GM19099 (cell line): Measurements from ENCODE around the gene PLEKHM1.

Experiments used
- POLR2A ChIP-seq: IDR thresholded peaks from 3 replicates; pipeline ENCODE4 v1.6.1; 2011; ENCODE audit warnings: low read depth; ENCODE audit not compliant: insufficient read length; ENCODE audit errors: extremely low read depth

Gene PLEKHM1

GRCh38 chr17:45396496-45397205 is 93.9 kb downstream of the PLEKHM1 start:
- no peak for TF ChIP-seq POLR2A

- no peak for TF ChIP-seq POLR2A
Observed at GRCh38 chr17:45395569-45396415, 94.7 kb downstream of the PLEKHM1 start.

GRCh38 chr17:45394913-45395568 is 95.5 kb downstream of the PLEKHM1 start:
- no peak for TF ChIP-seq POLR2A

- no peak for TF ChIP-seq POLR2A
Observed at GRCh38 chr17:45394564-45394912, 96.0 kb downstream of the PLEKHM1 start.

- TF ChIP-seq POLR2A = no peak
Observed at GRCh38 chr17:45394091-45394490, 96.4 kb downstream of the PLEKHM1 start.

- TF ChIP-seq POLR2A = no peak
Observed at GRCh38 chr17:45393411-45393810, 97.1 kb downstream of the PLEKHM1 start.

- TF ChIP-seq POLR2A = no peak
Observed at GRCh38 chr17:45391918-45392317, 98.6 kb downstream of the PLEKHM1 start.

GRCh38 chr17:45391291-45391690 is 99.2 kb downstream of the PLEKHM1 start:
- no peak for TF ChIP-seq POLR2A

- TF ChIP-seq POLR2A = no peak
Observed at GRCh38 chr17:45389354-45389753, 101.2 kb downstream of the PLEKHM1 start.

- no peak for TF ChIP-seq POLR2A
Observed at GRCh38 chr17:45388604-45389325, 101.8 kb downstream of the PLEKHM1 start.

- TF ChIP-seq POLR2A = no peak
Observed at GRCh38 chr17:45387739-45388138, 102.8 kb downstream of the PLEKHM1 start.

- no peak for TF ChIP-seq POLR2A
Observed at GRCh38 chr17:45386178-45386577, 104.3 kb downstream of the PLEKHM1 start.
